ENCODE results near the gene CAPN15.

CAPN15 gene

GRCh38 chr16:561413-561794 lies 33.9 kb downstream of the CAPN15 start:
- no peak for DNase-seq (ENCODE audit: low spot score)

DNA sequence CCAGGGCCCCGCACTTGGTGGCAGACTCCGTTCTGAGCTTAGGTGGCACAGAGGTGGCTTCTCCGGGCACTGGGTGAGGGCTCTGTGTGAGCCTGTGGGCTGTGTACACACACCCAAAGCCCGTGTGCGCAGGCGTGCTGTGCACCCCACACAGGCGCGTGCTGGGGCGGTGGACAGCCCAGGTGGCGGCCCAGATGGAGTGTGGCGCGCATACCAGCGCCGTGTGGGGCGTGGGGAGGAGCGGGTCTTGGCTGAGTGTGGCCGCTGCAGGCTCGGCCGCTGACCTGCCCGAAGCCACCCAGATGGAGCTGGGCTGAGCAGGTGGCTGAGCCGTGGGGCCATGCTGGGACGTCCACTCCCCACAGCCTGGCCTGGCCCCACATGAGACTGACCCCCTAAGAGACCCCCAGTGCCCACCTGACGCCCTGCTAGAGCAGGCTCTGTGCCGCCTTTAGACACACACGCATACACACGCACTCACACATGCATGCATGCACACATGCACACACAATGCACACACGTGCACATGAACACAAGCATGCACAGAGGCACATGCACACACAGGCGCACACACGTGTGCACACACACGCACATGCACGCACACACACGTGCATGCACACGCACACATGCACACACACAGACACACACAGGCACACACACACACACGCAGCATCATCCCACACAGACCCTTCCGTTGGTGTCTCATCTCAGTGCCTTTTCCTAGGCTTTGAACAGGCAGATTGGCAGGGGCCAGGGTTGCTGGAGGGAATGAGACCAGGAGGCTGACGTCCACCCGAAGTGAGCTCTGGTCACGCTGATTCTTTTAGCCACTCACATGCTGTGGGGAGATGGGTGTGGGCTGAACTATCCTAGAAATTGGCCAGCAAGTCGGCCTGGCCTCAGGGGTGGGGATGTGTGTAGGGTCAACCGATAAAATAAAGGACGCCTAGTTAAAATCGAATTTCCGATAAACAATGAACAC lies 34.7 kb downstream of the CAPN15 start:
- no peak for DNase-seq (ENCODE audit: low spot score)

DNA sequence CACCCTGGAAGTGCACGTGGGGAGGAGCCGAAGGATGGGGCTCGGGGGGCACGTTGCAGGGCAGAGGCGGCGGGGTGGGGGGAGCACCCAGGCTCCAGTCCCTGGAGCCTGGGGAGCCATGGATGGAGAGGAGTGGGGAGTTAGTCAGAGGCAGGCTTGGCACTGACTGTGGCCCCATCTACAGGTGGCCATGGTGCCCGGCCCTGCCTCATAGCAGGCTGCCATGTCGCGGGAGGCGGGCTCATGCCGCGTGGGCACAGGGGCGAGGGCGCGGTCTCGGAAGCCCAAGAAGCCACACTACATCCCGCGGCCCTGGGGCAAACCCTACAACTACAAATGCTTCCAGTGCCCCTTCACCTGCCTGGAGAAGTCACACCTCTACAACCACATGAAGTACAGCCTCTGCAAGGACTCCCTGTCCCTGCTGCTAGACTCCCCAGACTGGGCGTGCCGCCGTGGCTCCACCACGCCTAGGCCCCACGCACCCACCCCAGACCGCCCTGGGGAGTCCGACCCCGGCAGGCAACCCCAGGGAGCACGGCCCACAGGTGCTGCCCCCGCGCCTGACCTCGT lies 35.6 kb downstream of the CAPN15 start:
- no peak for DNase-seq (ENCODE audit: low spot score)

DNA sequence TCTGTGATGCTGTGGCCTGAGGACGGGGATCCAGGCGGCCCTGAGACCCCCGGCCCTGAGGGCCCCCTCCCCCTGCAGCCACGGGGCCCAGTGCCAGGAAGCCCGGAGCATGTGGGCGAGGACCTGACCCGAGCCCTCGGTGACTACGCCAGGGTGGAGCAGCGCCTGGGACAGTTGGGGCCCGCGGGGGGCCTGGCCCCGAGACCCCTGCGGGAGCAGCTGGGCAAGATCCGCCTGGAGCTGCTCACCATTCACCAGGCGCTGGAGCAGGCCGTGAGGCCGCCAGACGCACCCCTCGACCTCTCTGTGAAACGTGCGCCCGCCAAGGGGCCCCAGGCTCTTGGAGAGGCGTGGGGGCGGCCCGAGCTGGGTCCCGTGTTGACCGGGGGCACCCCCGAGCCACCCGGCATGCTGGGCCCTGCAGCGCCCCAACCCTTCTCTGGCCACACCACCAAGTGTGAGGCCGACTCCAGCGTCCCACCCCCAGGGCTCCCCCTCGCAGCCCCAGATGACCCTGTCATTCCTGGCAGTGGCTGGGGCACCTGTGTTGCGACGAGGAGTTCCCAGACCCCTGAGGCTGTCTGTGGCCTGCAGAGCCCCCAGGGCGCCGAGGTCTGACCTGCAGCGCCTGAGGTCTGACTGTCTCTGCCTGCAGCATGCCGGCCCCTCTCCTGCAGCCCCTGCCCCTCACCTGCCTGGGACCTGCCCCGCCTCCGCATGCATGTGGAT lies 37.3 kb downstream of the CAPN15 start:
- no peak for DNase-seq (ENCODE audit: low spot score)

DNA sequence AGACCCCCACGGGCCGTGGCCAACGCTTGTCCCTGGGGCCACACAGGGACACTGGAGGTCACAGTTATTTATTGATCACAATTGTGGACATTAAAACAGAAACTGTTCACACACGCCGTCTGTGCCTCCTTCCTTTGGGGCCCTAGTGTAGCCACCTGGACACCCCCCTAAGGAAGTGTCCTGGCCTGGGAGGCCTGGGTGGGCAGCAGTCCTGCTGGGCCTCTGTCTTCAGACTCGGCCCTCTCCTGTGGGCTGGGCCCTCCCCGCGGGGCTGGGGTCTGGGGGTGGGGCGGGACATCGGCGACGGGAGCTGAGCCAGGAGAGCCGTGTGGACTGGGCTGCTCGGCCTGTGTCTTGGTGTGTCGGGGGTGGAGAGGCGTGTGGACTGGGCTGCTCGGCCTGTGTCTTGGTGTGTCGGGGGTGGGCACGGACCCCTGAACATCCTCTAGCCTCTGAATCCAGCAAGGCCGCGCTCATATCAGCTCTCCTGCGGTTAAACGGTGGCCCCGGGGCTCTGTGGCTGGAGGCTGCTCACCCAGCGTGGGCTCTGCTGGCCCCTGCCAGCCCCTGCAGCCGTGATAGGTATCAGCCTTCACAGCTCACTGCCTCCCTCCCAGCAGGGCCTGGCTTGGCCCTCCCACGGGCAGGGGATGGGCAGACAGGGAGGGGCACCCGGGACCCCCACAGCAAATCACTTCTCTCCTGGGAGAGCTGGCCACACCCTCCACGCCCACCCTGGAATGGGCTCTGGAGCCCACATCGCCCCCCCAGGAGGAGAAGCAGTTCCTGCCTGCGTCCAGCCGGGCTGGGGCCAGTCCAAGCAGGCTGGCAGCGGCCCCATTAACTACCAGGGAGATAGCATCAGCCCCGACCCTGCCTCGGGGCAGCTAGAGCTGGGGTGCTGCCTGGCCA lies 38.2 kb downstream of the CAPN15 start:
- DNase-seq (ENCODE audit: low spot score) = peak; percentile 71

- DNase-seq (ENCODE audit: low spot score) = peak; percentile 82
Measured at GRCh38 chr16:566475-567372, 39.2 kb downstream of the CAPN15 start, which contains the start of gene NHLRC4. Gene NHLRC4, plus strand, starts transcription at chr16:567005. Its CDS starts 1,043 bp downstream, at chr16:568048.

- DNase-seq (ENCODE audit: low spot score) = no peak
Measured at GRCh38 chr16:567373-568256, 40.1 kb downstream of the CAPN15 start.

DNA sequence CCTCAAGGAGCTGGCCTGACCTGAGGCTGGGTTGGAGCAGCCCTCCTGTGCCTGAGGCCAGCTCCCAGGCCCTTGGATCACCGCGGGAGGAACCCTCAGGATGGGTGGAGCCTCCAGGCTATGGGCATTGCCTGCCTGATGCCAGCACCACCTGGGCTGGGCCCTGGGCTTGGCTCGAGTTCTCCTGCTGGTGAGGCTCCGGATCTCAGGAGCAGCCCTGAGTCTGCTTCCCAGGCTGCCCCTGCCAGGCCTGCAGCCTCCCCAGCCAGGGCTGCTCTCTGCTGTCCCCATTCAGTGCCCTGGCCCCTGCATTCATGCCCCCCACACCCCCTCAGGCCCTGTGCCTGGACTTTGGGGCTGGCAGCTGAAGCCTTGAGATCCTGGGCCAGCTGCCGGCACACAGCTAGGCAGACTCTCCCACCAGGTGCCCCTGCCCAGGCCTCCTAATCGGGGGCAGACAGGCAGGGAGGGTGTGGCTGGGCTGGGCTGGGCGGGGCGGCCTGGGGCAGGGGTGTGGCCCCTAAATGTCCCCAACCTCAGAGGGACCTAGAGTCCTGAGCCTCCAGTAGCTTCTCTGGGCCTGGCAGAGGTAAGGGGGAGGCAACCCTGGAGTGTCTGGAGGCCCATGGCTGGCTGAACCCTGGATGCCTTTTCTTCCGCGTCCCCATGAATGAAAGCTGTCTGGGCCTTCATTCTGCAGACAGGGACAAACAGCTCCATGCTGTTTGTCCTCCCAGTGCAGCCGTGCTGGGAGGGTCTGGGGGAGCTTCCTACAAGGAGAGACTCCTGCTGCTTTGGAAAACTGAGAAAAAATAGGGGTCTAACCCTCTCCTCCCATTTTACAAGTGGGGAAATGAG lies 41.1 kb downstream of the CAPN15 start:
- no peak for DNase-seq (ENCODE audit: low spot score)

GRCh38 chr16:569445-570254 lies 42.1 kb downstream of the CAPN15 start, which contains the start of gene PIGQ:
Gene PIGQ, plus strand, starts transcription at chr16:569968. Its CDS starts 4,107 bp downstream, at chr16:574075.
- peak; percentile 57 for DNase-seq (ENCODE audit: low spot score)

DNA sequence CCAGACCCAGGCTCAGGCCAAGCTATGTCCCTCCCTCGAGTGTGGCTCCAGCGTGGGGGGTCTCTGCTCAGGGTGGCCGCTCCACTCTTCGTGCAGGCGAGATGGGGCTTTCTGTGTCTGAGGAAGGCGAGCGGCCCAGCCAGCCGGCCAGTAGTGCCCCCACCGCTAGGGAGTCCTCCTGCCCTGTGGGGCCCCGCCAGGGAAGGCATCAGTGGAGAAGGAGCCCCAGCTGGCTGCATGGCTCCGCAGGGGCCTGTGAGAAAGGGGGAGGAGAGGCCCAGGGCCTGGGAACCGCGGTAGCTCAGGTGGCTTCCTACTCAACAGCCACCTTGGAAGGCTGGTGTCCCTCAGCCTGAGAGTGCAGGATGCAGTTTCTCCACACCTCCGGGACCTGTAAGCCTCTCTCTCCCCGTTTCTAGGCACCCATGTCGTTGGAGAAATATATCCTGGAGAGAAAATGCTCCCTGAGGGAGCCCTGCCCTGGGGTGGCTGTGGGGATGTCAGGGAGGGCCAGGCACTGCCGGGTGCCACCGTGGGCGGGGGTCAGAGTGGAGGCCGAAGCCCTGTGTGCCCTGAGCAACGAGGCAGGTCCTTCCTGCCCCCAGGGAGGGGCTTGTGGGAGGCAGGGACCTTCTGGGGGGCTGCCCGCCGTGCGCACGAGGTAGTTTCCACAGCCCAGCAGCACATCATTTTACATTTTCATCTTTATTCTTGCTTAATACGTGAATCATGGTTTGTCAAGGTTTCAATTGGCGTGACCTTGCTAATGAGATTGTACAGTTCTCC lies 45.5 kb downstream of the CAPN15 start:
- no peak for DNase-seq (ENCODE audit: low spot score)

- DNase-seq (ENCODE audit: low spot score) = no peak
Measured at GRCh38 chr16:574021-574760, 46.7 kb downstream of the CAPN15 start.

DNA sequence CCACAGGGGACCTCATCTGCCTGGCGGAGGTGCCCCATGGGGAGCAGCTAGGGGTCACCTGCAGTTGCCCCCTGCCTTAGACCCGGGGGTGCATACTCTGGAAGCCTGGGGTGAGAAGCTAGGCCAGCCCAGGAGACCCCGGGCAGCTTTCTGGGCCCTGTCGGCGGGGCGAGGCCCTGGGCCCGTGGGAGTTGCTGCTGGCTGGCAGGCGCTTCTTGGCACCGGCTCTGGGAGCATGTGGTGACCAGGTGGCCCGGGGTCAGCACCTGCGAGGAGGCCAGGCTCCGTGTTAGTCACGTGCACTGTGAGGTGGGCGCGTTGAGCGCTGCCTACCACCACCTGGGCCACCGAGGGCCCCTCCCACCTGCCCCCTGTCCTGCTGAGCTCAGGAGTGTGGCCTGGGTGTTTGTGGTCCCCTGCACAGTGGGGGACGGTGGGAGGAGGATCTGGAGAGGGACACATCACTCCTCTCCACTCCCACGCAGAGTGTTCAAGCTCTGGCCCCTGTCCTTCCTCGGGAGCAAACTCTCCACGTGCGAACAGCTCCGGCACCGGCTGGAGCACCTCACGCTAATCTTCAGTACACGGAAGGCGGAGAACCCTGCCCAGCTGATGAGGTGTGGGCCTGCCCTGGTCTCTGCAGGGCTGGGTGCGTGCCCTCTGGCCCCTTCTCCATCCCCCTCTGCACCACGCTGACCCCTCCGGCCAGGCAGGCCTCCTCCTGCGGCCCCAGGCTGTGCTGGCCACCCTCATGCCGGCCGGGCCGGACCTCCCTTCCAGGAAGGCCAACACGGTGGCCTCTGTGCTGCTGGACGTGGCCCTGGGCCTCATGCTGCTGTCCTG lies 48.1 kb downstream of the CAPN15 start:
- DNase-seq (ENCODE audit: low spot score) = no peak

- no peak for DNase-seq (ENCODE audit: low spot score)
Measured at GRCh38 chr16:576197-576822, 48.8 kb downstream of the CAPN15 start.

DNA sequence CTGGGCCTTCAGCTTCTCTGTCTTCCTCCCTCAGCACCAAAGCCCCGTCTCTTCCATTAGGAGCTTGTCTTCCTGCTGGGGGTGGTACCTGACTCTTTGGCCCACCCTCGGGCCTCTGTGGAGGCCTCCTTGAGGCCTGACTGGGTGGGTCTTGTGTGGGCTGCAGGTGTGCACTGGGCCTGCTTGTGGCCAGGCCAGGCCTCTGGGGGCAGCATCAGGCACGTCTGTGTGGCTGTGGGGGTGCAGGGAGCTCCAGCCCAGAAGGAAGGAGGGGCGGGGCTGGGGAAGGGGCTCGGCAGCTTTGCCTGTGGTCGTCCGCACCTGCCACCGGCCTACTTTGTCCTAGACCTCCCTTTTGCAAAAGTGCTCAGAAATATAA lies 49.3 kb downstream of the CAPN15 start:
- DNase-seq (ENCODE audit: low spot score) = no peak
